HG02981 (cell line): ENCODE results near the gene CPPED1.

Source experiments
- ATAC-seq: cut with Tn5 transposase; IDR thresholded peaks from one replicate; pipeline ENCODE4 v1.9.1; 2021; ENCODE audit warnings: mild to moderate bottlenecking, moderate library complexity; ENCODE audit not compliant: unreplicated experiment

The CPPED1 gene

GRCh38 chr16:12740986-12741610 is 62.6 kb downstream of the CPPED1 start:
- no peak for ATAC-seq

DNA sequence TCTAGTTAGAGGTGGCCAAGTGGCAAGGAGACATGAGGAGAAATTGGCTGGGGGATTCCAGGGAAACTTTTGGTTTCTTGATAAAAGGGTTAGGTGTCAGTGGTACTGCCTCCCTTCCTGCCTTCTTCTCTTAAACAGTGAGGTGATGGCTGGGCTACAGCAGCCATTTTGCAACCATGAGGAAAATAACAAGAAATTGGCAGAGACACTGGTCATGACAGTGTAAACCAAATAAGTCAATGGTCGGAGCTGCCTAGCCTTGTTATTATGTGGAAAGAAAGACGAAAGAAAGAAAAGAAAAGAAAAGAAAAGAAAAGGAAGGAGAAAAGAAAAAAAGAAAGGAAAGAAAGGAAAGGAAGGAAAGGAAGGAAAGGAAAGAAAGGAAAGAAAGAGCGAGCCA is 63.9 kb downstream of the CPPED1 start:
- ATAC-seq = no peak

DNA sequence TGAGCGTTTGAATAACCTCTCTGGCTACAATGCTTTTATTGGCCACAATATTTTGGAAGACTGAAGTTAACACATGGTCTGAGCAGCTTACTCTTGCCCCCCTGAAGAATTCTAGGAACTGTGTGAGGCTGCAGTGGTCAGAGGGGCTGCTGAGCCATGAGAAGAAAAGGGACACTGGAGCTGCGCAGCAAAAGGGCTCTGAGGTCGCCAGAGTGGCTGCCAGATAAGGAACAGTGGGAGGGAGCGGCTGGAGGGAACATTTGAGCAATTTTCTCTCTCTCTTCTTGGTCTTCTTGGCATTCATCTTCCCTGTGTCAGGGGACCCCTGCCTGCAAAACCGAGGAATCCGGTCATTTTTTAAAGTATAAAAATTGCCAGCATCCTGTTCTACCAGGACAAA is 66.1 kb downstream of the CPPED1 start:
- ATAC-seq = no peak

GRCh38 chr16:12735805-12736204 is 67.9 kb downstream of the CPPED1 start:
- ATAC-seq = no peak

- ATAC-seq = no peak
Measured at GRCh38 chr16:12732600-12732999, 71.1 kb downstream of the CPPED1 start.

GRCh38 chr16:12729448-12729847 is 74.2 kb downstream of the CPPED1 start:
- no peak for ATAC-seq

GRCh38 chr16:12728469-12728868 is 75.2 kb downstream of the CPPED1 start:
- no peak for ATAC-seq

DNA sequence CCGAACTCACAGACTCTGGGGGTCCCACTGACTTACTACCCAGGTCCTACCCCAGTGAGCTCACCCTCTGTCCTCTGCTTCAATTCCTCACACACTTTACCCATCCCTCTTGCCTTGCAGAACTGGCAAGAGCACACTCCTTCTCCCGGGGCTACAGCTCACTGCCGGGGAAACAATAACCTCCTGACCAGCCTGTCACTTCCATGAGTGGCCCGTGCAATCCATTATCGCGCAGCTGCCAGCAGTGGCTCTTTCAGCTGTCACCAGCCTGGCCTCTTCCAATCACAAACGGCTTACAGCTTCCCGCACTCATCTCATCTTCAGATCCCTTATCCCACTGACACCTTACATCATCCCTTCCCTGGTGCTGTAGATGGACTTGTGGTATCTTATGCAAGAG is 79.5 kb downstream of the CPPED1 start:
- ATAC-seq = no peak

GRCh38 chr16:12723681-12724080 is 80.0 kb downstream of the CPPED1 start:
- ATAC-seq = no peak

DNA sequence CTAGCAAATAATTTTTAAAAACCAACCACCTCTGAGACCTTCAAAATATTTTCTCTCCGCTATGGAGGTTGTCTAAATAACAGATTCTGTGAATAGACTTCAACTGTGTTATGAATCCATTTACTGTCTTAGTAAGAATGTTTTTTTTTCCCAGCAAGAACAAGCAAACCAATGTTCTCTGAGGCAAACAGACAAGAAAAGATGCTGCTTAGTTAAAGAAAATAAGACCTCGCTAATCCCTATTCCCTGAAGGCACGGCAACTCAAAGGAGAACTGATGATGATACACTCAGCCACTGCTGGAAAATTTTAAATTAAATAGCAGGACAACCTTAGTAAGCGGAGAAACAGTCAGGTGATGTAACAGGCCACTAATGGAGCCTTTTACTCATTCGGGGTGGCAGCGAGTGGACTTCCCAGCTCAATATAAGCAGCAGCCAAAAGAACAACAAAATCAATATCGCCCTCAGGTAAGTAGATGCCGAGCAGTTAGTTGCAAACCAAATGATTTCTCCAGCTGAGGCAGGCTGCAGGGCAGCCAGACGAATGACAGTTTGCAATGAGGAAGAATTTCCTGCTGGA is 81.8 kb downstream of the CPPED1 start:
- no peak for ATAC-seq

- ATAC-seq = no peak
Measured at GRCh38 chr16:12719972-12720371, 83.7 kb downstream of the CPPED1 start.

- no peak for ATAC-seq
Measured at GRCh38 chr16:12716658-12717057, 87.0 kb downstream of the CPPED1 start.

DNA sequence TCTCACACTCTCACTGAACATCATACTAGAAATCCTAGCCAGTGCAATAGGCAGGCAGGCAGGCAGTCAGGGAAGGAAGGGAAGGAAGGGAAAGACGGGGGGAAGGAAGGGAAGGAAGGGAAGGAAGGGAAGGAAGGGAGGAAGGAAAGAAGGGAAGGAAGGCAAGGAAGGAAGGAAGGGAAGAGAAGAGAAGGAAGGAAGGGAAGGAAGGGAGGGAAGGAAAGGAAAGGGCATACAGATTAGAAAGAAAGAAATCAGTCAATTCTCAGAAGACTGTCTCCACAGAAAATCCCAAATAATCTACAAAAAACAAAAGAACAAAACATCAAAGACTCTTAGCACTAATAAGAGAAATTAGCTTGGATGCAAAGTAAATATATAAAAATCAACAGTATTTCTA is 93.9 kb downstream of the CPPED1 start:
- no peak for ATAC-seq

DNA sequence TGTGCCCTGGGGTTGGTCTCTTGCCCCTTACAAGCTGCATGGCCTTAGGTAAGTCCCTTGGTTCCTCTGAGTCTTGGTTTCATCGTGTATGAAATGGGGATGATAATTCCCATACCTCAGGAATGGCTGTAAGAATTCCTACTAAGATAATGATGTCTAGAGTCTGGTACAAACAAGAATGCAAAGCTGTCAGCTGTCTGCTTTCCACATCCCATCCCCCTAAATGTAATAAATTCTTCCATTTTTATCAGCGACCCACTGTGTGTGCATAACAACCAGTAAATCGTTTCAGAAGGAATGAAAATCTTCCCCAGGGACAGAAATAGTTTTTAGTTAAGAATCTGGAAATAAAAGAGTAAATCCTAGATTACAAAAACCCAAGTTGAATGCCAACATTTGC is 95.4 kb downstream of the CPPED1 start:
- ATAC-seq = no peak

GRCh38 chr16:12706628-12707027 is 97.1 kb downstream of the CPPED1 start:
- no peak for ATAC-seq

- ATAC-seq = no peak
Measured at GRCh38 chr16:12704492-12705111, 99.1 kb downstream of the CPPED1 start.

GRCh38 chr16:12703935-12704334 is 99.8 kb downstream of the CPPED1 start:
- ATAC-seq = no peak

- ATAC-seq = no peak
Measured at GRCh38 chr16:12700161-12700560, 103.5 kb downstream of the CPPED1 start.

DNA sequence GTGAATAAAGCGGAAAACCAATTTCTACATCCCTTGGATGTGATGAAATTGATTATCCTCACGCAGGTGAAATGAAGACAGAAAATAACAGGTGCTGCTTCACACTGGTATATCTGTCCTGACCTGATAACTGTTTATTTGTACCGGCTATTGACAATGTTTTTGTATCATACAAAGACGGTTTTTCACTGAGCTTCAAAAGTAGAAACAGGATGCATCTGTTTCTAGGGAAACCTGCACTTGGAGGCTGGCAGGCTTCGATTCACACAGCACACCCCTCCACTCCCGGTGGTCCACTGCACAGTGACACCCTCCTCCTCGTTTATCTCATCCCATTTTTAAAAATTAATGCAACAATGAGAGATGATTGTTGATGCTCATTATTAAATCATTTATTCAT is 104.5 kb downstream of the CPPED1 start:
- ATAC-seq = no peak

DNA sequence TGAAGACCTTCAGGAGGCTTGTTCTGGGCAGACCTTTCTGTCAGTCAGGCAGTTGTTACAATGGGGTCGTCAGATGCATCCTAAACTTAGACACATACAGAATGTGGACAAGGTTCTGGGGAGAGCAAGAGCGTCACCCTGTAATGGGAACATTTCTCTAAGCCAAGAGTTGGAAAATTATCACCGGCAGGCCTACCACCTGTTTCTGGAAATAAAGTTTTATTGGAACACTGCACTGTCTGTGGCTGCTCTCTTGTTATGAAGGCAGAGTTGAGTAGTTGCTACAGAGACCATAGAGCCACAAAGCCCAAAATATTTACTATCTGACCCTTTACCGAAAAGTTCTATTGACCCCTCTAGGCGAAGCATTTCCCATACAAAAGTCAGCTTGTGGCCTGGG is 106.2 kb downstream of the CPPED1 start:
- no peak for ATAC-seq

GRCh38 chr16:12695454-12695853 is 108.2 kb downstream of the CPPED1 start:
- no peak for ATAC-seq

- no peak for ATAC-seq
Measured at GRCh38 chr16:12690024-12690423, 113.7 kb downstream of the CPPED1 start.
